T47D (cell line): ENCODE data around the gene CDH16.
"Not testable (repeated sequence)": the region's sequence is repeated elsewhere in the genome, so short reads cannot be mapped to it uniquely, and the experiment has no call there.

Source experiments
- DNase-seq, 2 experiments: peaks; one replicate each; pipeline versions ENCODE4 v3.0.0 to v3.0.0-alpha.2; 2011 to 2012; ENCODE audit warnings: low read depth in 1 of 2, low spot score in 1 of 2
- JUND ChIP-seq: IDR thresholded peaks from 2 replicates; pipeline ENCODE4 v1.6.1; 2012; ENCODE audit warnings: low read depth
- in situ Hi-C: cut with HindIII; loops from 2 replicates; pipeline ENCODE4 v1.10.0; 2016; ENCODE audit warnings: low sequenced_read_pairs, low pct_unique_long_range_greater_than_20kb

The CDH16 gene

DNA sequence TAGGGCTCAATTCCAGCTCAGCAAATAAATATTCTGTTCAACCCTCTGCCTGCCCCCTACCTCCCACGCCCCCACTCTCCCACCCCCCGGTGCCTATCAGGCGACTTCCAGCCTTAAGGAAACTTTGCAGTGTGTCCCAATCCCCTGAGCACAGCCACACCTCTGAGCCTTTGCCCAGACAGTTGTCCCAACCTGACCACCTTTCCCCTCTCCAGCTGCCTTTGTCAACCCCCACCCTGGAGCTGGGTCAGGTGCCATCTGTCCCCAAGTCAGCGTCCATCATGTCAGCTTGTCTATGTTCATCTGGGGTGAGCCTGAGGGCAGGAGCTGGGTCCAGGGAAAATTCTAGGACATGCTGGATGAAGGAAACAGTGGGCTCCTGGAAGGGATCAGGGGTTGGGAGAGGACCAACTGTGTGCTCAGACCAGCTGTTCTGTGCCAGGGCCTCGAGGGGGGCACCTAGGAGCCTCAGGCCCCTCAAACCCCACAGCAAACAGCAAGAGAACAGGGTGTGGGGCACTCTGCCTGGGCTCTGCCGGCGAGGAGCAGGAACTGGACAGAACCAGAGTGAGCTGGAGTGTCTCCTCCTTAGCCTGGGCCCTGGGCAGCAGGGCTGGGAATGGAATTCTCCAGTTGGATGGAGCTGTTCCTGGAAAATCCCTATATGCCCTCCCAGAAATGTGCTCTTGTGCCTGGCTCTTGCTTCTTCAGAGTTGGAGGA, 17.8 kb downstream of the CDH16 start:
- in situ Hi-C loops: no loop called here
- no peak for TF ChIP-seq JUND

DNA sequence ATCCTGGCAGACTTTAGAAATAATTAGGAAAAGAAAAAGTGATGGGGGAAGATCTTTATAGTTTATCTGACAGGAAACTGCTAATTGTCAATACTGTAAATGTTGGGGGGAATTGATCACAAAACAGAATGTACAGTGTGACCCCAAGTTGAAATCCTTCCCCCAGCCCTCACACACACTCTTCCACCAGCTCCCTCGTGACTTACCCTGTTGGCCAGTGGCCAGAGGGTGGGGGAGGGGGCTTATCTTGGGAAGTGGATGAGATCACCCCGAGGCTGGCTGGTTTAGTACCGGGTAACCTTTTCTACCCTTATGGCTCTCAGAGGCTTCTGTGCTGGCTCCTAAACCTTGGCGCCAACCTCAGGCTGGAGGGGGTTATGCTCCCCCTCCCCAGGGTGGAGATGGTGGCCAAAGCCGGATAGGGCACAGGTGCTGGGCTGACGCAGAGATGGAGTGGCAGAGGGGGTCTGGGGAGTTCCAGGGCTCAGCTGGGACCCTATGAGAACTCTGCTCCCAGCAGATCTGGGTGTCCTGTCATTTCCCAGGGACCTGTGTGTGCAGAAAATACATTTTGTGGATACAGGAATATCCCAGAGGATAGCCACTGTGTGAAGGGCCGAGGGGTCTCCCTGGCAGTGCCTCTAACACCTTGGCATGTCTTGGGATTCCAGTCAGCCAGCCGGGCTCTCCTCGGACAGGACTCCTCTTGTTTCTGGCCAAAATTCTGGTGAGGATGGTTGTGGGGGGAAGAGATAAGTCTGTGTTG, 18.6 kb downstream of the CDH16 start:
- DNase-seq: no peak
- in situ Hi-C loops: no loop called here
- no peak for TF ChIP-seq JUND

More for the DNA sequence above, 17.8 kb downstream of the CDH16 start:
- peak in 1 of 2 experiments; percentile 0 for DNase-seq

DNA sequence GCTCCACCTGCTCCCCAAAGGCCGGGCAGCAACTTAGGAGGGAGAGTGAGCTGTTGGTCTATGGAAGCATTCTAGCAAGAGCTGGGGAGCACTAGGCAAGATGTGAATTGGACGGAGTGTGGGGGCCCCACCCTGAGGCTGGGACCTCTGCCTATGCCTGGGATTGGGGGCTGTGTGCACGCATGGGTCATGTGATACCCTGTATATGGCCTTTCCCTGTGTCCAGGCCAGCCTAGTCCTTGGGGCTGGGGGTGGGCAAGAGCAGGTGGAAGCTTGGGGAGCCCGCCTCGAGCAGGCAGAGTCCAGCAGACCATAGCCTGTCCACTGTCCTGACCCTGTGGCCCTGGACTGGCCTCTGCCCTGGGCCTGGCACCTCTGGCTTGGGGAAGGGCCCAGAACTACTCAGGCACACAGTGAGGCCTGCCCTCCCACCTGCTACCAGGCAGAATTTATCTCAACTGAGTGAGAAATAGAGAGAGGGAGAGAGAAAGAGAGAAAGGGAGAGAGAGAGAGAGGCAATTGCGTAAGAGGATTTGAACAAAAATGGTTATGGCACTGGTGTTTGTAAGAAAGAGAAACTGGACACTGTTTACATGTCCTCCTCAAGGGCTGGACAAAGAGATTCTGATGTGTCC, 19.3 kb downstream of the CDH16 start:
- DNase-seq: no peak
- in situ Hi-C loops: no loop called here
- no peak for TF ChIP-seq JUND

DNA sequence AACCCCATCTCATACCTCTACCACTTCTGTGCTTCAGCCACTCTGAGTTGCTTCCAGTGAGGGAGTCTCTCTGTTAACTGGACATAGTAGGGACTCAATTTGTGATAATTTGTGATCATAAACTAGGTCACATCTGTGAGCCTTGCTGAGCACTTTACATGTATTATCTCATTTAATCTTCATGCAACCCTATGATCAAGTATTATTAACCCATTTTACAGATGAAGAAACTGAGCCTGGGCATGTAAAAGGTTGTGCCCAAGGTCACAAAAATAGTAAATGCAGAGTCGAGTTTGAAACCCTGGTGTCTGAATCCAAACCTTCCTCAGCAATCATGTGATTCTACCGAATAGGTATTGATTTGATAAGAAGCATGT, 19.8 kb downstream of the CDH16 start:
- TF ChIP-seq JUND: no peak
- in situ Hi-C loops: no loop called here

DNA sequence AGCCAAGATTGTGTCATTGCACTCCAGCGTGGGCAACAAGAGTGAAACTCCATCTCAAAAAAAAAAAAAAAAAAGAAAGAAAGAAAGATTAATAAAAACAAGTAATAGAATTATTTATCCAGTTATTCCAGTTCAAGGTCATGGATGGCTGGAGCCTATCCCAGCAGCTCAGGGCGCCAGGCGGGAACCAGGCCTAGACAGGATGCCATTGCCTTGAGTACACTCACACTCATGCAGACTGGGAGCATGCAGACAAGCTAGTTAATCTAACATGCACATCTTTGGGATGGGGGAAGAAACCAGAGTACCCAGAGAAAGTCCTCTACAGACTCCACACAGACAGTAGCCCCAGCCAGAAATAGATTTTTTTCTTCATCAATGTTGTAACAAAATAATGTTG, 20.5 kb downstream of the CDH16 start:
- DNase-seq: no peak
- no peak for TF ChIP-seq JUND
- in situ Hi-C loops: no loop called here

More for the DNA sequence above, 19.8 kb downstream of the CDH16 start:
- no peak for DNase-seq

DNA sequence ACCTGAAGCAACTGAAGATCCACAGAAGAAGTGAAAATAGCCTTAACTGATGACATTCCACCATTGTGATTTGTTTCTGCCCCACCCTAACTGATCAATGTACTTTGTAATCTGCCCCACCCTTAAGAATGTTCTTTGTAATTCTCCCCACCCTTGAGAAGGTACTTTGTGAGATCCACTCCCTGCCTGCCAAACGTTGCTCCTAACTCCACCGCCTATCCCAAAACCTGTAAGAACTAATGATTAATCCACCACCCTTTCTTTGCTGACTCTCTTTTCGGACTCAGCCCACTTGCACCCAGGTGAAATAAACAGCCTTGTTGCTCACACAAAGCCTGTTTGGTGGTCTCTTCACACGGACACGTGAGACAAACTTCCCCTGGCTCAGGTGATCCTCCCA, 22.0 kb downstream of the CDH16 start:
- in situ Hi-C loops: not testable (repeated sequence)

DNA sequence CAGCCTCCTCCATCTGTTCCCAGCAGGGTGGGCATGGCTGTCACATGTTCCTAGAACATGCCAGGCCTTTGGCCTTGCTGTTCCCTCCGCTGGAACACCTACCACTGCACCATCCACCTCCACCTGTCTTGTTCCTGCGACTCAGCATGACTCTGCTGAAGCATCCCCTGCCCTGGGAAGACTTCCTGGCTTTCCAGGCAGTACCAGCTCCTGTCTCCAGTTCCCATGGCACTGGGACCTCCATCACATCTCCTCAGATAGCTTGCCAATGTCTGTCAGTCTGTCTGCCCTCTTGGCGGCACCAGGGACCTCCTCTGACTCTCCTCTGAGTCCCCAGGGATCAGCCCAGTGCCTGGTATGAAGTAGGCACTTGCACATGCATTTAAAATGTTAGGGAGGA, 22.7 kb downstream of the CDH16 start:
- no peak for TF ChIP-seq JUND
- DNase-seq: no peak
- in situ Hi-C loops: no loop called here

More for the DNA sequence above, 22.0 kb downstream of the CDH16 start:
- DNase-seq: not testable (repeated sequence)

DNA sequence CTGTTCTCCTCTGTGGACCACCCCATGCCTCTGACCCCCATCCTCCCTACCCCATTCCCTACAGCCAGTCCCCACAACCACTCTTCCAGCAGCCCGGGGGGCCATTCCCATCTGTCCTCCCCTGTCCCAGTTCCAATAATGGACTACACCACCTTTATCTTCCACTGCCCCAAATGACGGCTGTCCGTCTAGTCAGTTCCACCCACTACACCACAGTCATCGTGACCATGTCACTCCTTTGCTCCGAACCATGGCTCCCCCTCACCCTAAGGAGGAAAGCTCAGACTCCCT, 23.1 kb downstream of the CDH16 start:
- DNase-seq: no peak
- in situ Hi-C loops: no loop called here

DNA sequence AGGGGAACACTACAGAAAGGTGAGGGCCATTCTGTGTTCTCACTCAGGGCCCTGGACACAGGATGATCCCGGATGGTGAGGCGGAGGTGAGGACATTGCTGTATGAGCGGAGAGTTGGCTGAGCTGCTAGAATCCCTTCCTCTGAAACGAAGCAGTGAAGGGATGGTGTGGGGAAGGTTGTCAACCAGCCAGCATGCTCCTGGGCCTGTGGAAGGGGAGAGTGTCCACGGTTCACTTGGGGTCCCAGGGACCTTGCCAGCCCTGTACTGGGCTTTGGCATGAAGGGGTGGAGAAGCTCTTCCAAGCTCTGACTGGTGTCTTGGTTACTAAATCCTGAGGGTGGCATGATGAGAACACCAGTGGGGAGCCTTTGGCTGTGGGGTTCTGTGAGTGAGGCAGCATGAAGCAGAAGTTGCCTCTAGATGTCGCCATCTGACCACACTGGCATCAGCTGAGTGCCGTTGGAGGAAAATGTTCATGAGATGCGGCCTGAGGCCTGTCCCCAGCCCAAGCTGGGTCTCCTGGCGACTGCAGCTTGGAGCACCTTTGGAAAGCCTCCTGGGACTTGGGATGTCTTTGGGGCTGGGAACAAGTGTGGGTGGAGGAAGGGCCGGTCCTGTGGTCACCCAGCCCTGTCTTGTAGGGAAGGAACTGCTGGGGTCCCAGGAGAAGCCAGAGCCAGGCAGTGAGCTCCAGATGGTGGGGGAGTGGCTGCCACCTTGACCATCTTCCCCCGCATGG, 23.6 kb downstream of the CDH16 start:
- in situ Hi-C loops: no loop called here
- no peak for TF ChIP-seq JUND
- peak; percentile 33 to 80 for DNase-seq

More for the DNA sequence above, 23.1 kb downstream of the CDH16 start:
- no peak for TF ChIP-seq JUND

DNA sequence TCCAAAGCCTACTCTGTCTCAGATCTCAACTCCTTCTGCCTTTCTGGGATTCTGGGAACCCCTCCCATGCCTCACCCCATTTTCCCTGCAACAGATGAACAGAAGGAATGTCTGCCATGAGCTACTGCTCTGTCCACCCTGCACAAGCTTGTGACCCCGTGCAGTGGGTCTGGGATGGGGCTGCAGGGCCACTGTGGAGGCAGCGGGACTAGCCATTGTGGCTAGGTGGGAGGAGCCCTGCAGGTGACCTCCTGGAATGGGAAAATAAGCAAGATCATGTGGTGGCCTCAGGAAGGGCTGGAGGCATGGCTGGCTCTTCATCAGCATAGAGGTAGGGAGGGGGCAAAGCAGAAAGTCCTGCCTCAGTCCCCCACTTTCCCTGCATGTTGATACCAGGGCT, 24.6 kb downstream of the CDH16 start:
- DNase-seq: no peak
- TF ChIP-seq JUND: no peak
- in situ Hi-C loops: no loop called here

DNA sequence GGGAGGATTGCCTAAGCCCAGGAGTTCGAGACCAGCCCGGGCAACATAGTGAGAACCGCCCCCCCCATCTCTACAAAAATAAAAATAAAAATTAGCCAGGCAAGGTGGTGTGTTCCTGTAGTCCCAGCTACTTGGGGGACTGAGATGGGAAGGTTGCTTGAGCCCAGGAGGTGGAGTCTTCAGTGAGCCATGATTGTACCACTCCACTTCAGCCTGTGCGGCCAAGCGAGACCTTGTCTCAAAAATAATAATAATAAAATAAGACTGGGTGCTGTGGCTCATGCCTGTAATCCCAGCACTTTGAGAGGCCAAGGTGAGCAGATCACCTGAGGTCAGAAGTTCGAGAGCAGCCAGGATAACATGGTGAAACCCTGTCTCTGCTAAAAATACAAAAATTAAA, 26.9 kb downstream of the CDH16 start:
- no peak for TF ChIP-seq JUND
- DNase-seq: no peak
- in situ Hi-C loops: no loop called here

DNA sequence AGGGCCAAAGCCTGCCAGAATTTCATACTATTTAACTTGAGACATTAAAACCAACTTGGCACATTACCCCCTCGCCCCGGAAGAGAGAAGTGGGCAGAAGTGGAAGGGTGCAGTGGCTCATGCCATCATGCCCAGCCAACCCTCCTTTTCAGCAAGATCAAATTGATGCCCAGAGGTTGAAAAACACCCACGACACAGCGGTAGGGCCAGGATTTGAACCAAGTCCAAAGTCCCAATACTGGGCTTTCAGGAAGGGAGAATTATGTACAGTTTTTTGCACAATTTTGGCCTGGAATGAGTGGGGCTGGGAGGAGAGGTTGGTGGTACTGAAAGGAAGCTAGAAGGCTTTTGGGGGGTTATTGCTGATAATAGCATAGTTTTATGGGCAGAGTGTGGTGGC, 27.3 kb downstream of the CDH16 start:
- no peak for DNase-seq
- in situ Hi-C loops: no loop called here
- TF ChIP-seq JUND: no peak

DNA sequence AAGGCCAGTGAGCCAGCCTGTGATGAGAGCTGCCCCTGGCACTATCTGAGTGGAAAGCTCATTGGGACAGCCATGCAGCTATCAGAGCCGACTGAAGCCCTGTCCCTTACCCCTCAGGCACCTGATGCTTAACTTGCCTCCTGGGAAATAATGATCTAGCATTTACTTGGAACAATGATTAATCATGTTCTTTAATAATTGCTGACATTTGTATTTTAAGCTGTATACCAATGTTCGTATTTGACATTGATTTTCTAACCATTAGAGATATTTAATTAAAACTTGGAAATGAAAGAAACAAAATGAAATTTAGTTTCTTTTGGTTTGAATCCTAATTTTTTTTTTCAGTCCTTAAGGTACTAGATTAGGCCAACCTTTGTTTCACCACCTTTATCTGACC, 27.9 kb downstream of the CDH16 start:
- DNase-seq: no peak
- in situ Hi-C loops: no loop called here
- no peak for TF ChIP-seq JUND
